Fibroblast of the conjunctiva (primary cell): ENCODE measurements around the gene RAPGEF6.
"Not testable (repeated sequence)": the region's sequence is repeated elsewhere in the genome, so short reads cannot be mapped to it uniquely, and the experiment has no call there.

Source experiments
- DNase-seq: peaks from one replicate; pipeline ENCODE4 v3.0.0-alpha.2; 2010; ENCODE audit warnings: low read depth

RAPGEF6 gene

GRCh38 chr5:131634996-131635683 lies at the start of gene RAPGEF6:
RAPGEF6 (minus strand) TSS chr5:131635229; CDS start chr5:131635030, 199 bp downstream.
- peak; percentile 100 for DNase-seq

GRCh38 chr5:131684595-131684994 lies 49.6 kb upstream of the RAPGEF6 start:
- DNase-seq, result no peak

- no peak for DNase-seq
These were observed 49.0 kb upstream of the RAPGEF6 start for GRCh38 chr5:131684051-131684450.

- no peak for DNase-seq
These were observed 47.8 kb upstream of the RAPGEF6 start for GRCh38 chr5:131682826-131683225.

GRCh38 chr5:131682175-131682574 lies 47.1 kb upstream of the RAPGEF6 start:
- DNase-seq, result no peak

GRCh38 chr5:131679911-131680310 lies 44.9 kb upstream of the RAPGEF6 start:
- DNase-seq, result peak; percentile 69

GRCh38 chr5:131678273-131678672 lies 43.2 kb upstream of the RAPGEF6 start:
- DNase-seq, result not testable (repeated sequence)

GRCh38 chr5:131677115-131677514 lies 42.1 kb upstream of the RAPGEF6 start:
- DNase-seq, result no peak

- no peak for DNase-seq
These were observed 37.7 kb upstream of the RAPGEF6 start for GRCh38 chr5:131672776-131673175.

- peak; percentile 93 for DNase-seq
These were observed 37.1 kb upstream of the RAPGEF6 start for GRCh38 chr5:131671994-131672655.

GRCh38 chr5:131671409-131671808 lies 36.4 kb upstream of the RAPGEF6 start:
- no peak for DNase-seq

GRCh38 chr5:131664929-131665328 lies 29.9 kb upstream of the RAPGEF6 start:
- no peak for DNase-seq

- DNase-seq, result no peak
These were observed 26.9 kb upstream of the RAPGEF6 start for GRCh38 chr5:131661933-131662332.

- DNase-seq, result no peak
These were observed 24.8 kb upstream of the RAPGEF6 start for GRCh38 chr5:131659841-131660240.

- DNase-seq, result no peak
These were observed 24.3 kb upstream of the RAPGEF6 start for GRCh38 chr5:131659290-131659689.

- no peak for DNase-seq
These were observed 19.7 kb upstream of the RAPGEF6 start for GRCh38 chr5:131654776-131655175.

- DNase-seq, result no peak
These were observed 19.3 kb upstream of the RAPGEF6 start for GRCh38 chr5:131654309-131654708.

GRCh38 chr5:131649161-131649560 lies 14.1 kb upstream of the RAPGEF6 start:
- DNase-seq, result no peak

GRCh38 chr5:131647048-131647769 lies 12.2 kb upstream of the RAPGEF6 start:
- no peak for DNase-seq

- no peak for DNase-seq
These were observed 9.8 kb upstream of the RAPGEF6 start for GRCh38 chr5:131644822-131645221.

- no peak for DNase-seq
These were observed 9.3 kb upstream of the RAPGEF6 start for GRCh38 chr5:131644370-131644769.

- DNase-seq, result no peak
These were observed 6.5 kb upstream of the RAPGEF6 start for GRCh38 chr5:131641494-131641893.
